ENCODE data around the gene GNAT1.
"Not testable (repeated sequence)": the region's sequence is repeated elsewhere in the genome, so short reads cannot be mapped to it uniquely, and the experiment has no call there.

GNAT1 gene

GRCh38 chr3:50220109-50220508 is 28.7 kb downstream of the GNAT1 start:
- DNase-seq (ENCODE audit: low read depth in 3 of 3) = no peak

GRCh38 chr3:50221051-50221410 is 29.6 kb downstream of the GNAT1 start:
- DNase-seq (ENCODE audit: low read depth in 3 of 3) = no peak

GRCh38 chr3:50221411-50222168 is 30.2 kb downstream of the GNAT1 start:
- DNase-seq (ENCODE audit: low read depth in 3 of 3) = no peak

GRCh38 chr3:50222169-50222528 is 30.7 kb downstream of the GNAT1 start:
- DNase-seq (ENCODE audit: low read depth in 3 of 3) = no peak

- no peak for DNase-seq (ENCODE audit: low read depth in 3 of 3)
Observed at GRCh38 chr3:50224639-50225038, 33.2 kb downstream of the GNAT1 start.

- DNase-seq (ENCODE audit: low read depth in 3 of 3) = no peak
Observed at GRCh38 chr3:50226888-50227389, 35.5 kb downstream of the GNAT1 start.

- DNase-seq (ENCODE audit: low read depth in 3 of 3) = peak; percentile 81 to 87 (median 82)
Observed at GRCh38 chr3:50227390-50228183, 36.2 kb downstream of the GNAT1 start.

GRCh38 chr3:50228184-50228763 is 36.9 kb downstream of the GNAT1 start:
- DNase-seq (ENCODE audit: low read depth in 3 of 3) = not testable (repeated sequence)

- no peak for DNase-seq (ENCODE audit: low read depth in 3 of 3)
Observed at GRCh38 chr3:50229490-50229889, 38.1 kb downstream of the GNAT1 start.

GRCh38 chr3:50230104-50230793 is 38.8 kb downstream of the GNAT1 start:
- no peak for DNase-seq (ENCODE audit: low read depth in 3 of 3)

- no peak for DNase-seq (ENCODE audit: low read depth in 3 of 3)
Observed at GRCh38 chr3:50230794-50231125, 39.4 kb downstream of the GNAT1 start.

GRCh38 chr3:50231581-50231980 is 40.2 kb downstream of the GNAT1 start:
- no peak for DNase-seq (ENCODE audit: low read depth in 3 of 3)

GRCh38 chr3:50232303-50232702 is 40.9 kb downstream of the GNAT1 start:
- no peak for DNase-seq (ENCODE audit: low read depth in 3 of 3)

GRCh38 chr3:50233176-50233575 is 41.8 kb downstream of the GNAT1 start:
- no peak for DNase-seq (ENCODE audit: low read depth in 3 of 3)

- DNase-seq (ENCODE audit: low read depth in 3 of 3) = peak; percentile 95 to 99 (median 98)
Observed at GRCh38 chr3:50235716-50236483, 44.5 kb downstream of the GNAT1 start, which contains the start of gene GNAI2. Gene GNAI2 (plus strand): TSS chr3:50236204. CDS start chr3:50236336, 132 bp downstream.

GRCh38 chr3:50236484-50237132 is 45.2 kb downstream of the GNAT1 start:
- DNase-seq (ENCODE audit: low read depth in 3 of 3) = no peak

- no peak for DNase-seq (ENCODE audit: low read depth in 3 of 3)
Observed at GRCh38 chr3:50237133-50237651, 45.8 kb downstream of the GNAT1 start.

- DNase-seq (ENCODE audit: low read depth in 3 of 3) = peak; percentile 72 to 83 (median 79)
Observed at GRCh38 chr3:50237754-50238548, 46.5 kb downstream of the GNAT1 start.

GRCh38 chr3:50238549-50239026 is 47.2 kb downstream of the GNAT1 start:
- no peak for DNase-seq (ENCODE audit: low read depth in 3 of 3)

- DNase-seq (ENCODE audit: low read depth in 3 of 3) = no peak
Observed at GRCh38 chr3:50239649-50240048, 48.2 kb downstream of the GNAT1 start.
